Head of caudate nucleus (tissue), 42 donors: ENCODE data around the gene SKA1.
"Not testable (repeated sequence)": the region's sequence is repeated elsewhere in the genome, so short reads cannot be mapped to it uniquely, and the experiment has no call there.

Experiments
- DNase-seq, 42 donors: peaks; one replicate each; pipeline versions ENCODE4 v3.0.0 to v3.0.0-alpha.2; 2020 to 2021; ENCODE audit warnings: mixed read lengths in 7 of 42
- intact Hi-C: fragments of 100-400 bp; cut with DNase I; formaldehyde crosslinking; loops from one replicate; pipeline ENCODE4 v1.15.0; 2022

SKA1 gene

DNA sequence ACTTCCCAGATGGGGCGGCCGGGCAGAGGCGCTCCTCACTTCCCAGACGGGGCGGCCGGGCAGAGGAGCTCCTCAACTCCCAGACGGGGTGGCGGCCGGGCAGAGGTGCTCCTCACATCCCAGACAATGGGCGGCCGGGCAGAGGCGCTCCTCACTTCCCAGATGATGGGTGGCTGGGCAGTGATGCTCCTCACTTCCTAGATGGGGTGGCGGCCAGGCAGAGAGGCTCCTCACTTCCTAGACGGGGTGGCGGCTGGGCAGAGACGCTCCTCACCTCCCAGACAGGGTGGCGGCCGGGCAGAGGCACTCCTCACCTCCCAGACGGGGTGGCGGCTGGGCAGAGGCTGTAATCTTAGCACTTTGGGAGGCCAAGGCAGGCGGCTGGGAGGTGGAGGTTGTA is 42.9 kb downstream of the SKA1 start:
- intact Hi-C loops, DNase-seq: not testable (repeated sequence)

DNA sequence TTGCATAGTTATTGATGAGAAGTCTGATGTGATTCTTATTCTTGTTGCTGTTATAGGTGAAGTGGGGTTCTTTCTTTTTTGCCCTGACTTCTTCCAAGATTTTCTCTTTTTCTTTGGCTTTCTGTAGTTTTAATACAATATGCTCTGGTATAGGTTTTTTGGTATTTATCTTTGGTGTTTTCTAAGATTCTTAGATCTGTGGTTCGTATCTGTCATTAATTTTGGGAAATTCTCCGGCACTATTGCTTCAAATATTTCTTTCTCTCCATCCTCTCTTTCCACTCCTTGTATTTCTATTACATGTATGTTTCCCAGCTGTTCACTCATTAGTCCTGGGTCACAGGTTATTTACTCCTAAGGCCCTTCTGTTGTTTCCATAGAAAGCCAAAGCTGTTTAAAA is 43.8 kb downstream of the SKA1 start:
- no peak for DNase-seq
- intact Hi-C loops = no loop called here

DNA sequence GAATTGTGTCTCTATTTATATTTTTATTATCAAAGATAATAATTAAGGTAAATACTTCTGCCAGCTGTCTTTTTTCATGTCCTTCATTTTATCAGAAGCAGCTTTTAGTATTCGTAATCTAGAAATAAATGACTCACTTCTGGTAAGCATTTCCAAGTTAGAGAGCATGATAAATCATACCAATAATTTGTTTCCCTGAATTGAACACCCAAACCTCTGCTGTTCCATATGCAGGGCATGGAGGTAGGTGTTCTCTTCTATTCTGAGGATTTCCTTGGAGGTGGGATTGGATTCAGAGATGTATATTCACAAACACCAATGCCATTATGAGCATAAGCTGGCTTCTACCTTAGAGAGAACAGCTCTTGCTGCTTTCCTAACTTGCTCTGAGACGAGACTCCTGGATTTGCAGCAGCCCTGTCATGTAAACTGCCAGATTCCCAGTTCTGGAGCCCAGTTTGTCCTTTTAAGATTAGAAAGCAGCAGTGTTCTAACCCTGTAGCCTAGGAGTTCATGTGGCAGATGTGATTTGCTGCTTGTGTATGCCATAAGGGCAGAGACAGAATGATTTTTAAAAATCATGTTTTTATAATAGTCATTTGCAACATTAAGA is 47.5 kb downstream of the SKA1 start:
- intact Hi-C loops = no loop called here
- DNase-seq = no peak

DNA sequence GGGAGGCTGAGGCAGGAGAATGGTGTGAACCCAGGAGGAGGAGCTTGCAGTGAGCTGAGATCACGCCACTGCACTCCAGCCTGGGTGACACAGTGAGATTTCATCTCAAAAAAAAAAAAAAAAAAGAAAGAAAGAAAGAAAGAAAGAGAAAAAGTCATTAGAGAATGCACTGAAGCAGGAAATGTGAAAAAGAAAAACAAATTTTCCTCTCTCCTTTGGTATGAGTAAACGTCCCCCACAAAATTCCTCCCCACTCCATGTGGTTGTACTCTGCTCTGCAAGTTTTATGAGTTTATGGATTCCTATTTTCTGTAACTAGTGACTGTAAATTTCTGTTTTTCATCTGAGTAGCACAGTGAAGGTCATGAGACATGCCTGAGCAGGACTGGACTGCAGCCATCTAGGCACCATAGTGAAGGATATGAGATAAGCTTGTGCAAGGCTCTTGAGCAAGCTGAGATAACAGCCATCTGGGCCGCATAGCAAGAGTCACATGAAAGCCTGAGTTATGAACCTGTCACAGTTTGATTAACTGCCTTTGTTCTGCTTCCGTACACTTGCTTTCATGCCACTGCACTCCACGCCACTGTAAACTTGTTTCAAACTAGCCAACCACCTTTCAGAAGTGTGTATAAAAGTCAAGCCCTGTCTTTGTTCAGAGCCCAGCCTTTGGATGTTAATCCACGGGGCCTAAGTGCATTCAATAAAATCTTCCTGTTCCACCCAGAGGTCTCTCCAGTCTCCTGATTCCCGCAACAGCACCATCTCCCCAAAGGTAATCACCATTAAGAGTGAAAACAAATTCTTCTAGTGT is 50.2 kb downstream of the SKA1 start:
- intact Hi-C loops = no loop called here
- DNase-seq = no peak

DNA sequence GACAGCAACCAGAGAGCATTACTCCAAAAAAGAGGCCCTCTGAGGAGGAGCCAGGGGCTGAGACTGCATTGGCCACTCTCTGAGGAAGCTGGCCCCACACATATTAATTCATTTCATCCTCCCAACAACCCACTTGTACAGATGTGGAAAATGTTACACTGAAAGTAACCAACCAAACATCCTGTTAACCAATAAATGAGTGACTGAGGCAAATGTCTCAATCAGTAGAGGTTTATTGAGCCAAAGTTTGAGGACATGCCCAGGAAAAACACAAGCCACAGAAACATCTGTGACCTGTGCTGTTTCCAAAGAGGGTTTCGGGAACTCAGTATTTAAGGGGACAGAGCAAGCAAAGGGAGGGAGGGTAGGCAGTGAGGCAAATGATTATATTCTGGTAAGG is 53.0 kb downstream of the SKA1 start:
- intact Hi-C loops = no loop called here
- no peak for DNase-seq

DNA sequence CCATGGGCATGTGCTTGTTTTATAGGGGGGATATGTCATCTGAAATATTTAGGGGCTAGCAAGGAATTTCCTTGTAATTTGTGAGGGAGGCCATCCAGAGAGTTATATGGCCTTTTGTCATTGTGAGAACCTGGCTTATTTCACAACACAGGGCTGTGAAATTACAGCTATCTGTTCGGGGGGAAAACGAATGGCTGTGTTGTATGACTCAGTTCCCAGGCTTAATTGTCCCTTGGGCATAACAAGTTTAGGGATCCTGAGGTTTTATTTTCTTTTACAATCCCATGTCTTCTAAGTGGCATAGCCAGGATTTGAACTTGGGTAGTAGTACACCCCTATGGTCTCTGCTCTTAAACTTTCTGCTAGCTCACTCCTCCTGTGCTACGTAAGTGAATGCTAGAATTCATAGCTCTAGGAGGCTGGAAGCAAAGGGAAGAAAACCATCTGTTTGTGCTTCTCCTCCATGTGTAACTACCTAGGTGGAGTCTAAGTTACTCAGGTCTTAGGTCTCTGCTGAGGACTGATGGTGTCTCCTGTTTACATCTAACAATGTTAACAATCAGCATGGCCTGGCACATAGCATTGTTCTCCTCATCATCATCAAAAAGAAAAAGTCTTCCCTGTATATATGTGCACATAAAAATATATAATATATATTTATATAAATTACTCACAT is 53.8 kb downstream of the SKA1 start:
- intact Hi-C loops = no loop called here
- no peak for DNase-seq

DNA sequence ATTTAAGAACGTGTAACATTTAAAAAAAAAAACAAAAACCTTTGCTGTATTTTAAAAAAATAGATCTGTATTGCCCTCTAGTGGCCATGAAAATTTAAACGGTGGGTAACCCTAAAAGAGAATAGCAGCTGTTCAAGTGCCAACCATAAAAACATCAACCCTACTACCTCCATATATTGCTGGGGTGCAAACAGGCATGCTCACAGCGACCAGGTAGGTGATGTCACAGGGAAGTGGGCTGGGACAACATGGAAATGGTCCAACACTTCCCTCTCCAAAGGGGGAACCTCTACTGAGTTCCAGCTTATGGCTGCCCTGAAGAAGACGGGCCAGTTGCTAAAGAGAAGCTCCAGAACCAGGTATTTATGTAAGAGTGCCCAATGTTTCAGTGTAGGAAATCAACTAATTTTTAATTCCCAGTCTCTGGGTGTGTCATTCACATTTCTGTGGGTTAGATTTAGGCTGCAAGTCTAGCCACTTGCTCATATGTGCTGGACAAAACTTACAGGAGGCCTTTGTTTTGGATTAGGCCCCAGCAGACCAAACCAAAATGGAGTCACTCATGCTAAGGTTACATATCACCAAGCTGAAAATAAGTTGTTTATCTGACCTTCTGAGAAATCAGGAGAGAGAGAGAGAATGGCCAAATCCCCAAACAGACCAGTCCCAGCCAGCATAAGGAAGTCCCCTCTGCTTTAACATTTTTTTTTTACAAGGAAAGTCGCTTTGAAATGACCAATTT is 54.5 kb downstream of the SKA1 start:
- peak in 3 of 42 donors; percentile 16 to 21 (median 20) for DNase-seq
- intact Hi-C loops = no loop called here

DNA sequence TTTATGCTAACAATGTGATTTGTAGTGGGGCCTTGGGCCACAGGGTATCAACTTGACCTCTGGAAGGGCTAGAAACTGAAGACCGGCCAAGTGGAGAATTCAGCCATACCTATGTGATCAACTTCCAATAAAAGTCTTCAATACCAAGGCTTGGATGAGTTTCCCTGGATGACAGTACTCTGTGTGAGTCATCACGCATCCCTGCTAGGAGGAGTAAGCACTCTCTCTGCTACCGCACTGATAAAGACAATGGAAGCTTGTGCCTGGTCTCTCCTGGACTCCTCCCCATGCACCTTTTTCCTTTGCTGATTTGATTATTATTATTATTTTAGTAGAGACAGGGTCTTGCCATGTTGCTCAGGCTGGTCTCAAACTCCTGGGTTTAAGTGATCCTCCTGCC is 58.1 kb downstream of the SKA1 start:
- intact Hi-C loops = no loop called here
- DNase-seq = peak in 19 of 42 donors; percentile 10 to 77 (median 45)

DNA sequence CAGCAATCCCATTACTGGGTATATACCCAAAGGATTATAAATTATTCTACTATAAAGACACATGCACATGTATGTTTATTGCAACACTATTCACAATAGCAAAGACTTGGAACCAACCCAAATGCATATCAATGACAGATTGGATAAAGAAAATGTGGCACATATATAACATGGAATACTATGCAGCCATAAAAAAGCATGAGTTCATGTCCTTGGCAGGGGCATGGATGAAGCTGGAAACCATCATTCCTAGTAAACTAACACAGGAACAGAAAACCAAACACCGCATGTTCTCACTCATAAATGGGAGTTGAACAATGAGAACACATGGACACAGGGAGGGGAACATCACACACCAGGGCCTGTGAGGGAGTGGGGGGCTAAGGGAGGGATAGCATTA is 61.9 kb downstream of the SKA1 start:
- DNase-seq, intact Hi-C loops: not testable (repeated sequence)

DNA sequence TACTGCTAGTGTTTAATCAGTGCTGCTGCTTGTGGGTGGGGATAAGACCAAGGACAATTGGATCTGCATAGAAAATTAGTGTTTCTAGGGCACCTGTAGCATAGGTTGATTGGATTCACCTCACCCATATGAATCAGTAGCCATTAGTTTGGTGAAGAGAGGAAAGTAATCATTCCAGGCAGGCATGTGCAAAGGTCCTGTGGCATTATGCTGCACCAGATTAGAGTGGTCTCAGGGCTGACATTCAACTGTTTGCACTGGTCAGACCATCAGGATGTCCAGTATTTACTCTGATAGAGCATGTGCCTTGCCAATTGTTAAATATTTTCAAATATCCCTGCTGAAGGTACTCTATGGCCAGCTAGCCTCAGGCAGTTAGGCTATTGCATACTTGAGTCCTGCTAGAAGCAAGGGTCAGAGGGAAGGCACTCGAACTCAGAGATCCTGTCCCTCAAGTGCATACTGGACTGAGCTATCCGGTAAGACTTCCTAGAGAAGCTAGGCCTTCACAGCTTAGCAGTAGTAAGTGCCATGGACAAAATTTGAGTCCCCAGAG is 64.7 kb downstream of the SKA1 start:
- no peak for DNase-seq
- intact Hi-C loops = no loop called here

DNA sequence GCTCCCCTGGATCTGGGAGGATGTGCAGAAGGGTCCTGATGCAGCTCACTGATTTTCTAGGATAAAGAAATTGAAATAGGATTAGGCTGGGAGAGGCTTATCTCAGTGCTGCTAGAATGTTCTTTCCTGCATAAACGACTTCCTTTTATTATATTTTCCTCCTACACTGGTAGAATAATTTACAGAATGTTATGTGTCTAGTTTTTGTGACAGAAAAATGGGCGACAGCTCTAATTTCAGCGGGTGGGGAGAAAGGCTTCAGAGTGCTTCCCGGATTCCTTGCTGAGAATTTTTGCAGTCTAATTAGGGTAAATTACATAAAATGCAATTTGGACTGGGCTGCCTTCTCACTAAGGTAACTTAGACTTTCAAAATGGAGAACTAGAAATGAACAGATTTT is 66.2 kb downstream of the SKA1 start:
- peak in 10 of 42 donors; percentile 14 to 50 (median 38) for DNase-seq
- intact Hi-C loops = no loop called here

DNA sequence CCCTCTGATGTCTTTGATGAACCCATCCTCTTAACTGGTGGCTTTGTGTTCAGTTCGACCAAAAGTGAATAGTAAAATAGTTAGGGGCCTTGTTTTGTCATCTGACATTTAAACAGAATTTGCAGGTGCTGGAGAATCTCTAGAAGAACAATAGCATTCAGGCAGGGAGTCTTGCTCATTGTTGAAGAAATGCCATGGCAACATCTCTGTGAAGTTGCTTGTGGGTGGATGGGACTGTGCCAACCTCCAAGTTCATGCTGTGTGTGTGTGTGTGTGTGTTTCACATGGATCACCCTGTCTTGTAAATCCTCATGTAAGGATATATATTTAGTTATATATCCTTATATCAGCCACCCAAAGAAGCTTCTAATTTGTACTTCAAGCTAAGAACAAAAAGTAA is 66.7 kb downstream of the SKA1 start:
- intact Hi-C loops = no loop called here
- DNase-seq = peak in 35 of 42 donors; percentile 20 to 85 (median 54)
